Gastroesophageal sphincter (tissue), 4 donors: Measurements from ENCODE around the gene ITGB5. TPM values are rescaled to one million over a fixed set of nuclear protein-coding genes. Genes with fewer than 3 reads are reported as not detected.
A peak's percentile ranks its signal among the peaks of the same experiment; 100 is the strongest.

Experiments used
- ATAC-seq: fragments of 150-250 bp; one replicate; pipeline ENCODE4 v1.9.1; 2016; ENCODE audit warnings: mild to moderate bottlenecking, moderate library complexity
- H3K27ac ChIP-seq, 4 donors: fragments of 200-600 bp; sonication (generic) in 3 of 4; 1 replicate in 3 of 4; 2 replicates in 1 of 4; pipeline ENCODE4 v1.5.1; 2016 to 2019
- H3K27me3 ChIP-seq: fragments of 200-600 bp; sonication (generic); one replicate; pipeline ENCODE4 v1.5.1; 2019
- H3K36me3 ChIP-seq, 2 donors: fragments of 200-600 bp; sonication (generic); one replicate each; pipeline ENCODE4 v1.5.1; 2019; ENCODE audit warnings: control low read depth in 1 of 2
- H3K4me1 ChIP-seq, 3 donors: fragments of 200-600 bp; sonication (generic); 1 replicate in 2 of 3; 2 replicates in 1 of 3; pipeline ENCODE4 v1.5.1; 2016 to 2019; ENCODE audit warnings: control low read depth in 2 of 3
- H3K4me3 ChIP-seq, 2 donors: fragments of 200-600 bp; sonication (generic); one replicate each; pipeline ENCODE4 v1.5.1; 2019; ENCODE audit warnings: mild to moderate bottlenecking in 1 of 2, moderate library complexity in 1 of 2
- H3K9me3 ChIP-seq, 3 donors: fragments of 200-600 bp; sonication (generic); one replicate each; pipeline ENCODE4 v1.5.1; 2017 to 2019; ENCODE audit warnings: control low read depth in 2 of 3
- CTCF ChIP-seq, 4 experiments: fragments of 200-600 bp in 2 of 4; fragments of 450-650 bp in 2 of 4; sonication (generic) in 1 of 4; IDR thresholded peaks; one replicate each; pipeline ENCODE4 v1.5.1; 2017 to 2019; ENCODE audit warnings: antibody characterized with exemption in 4 of 4, mild to moderate bottlenecking in 2 of 4, moderate library complexity in 2 of 4
- EP300 ChIP-seq: sonication (generic); formaldehyde crosslinking; IDR thresholded peaks from one replicate; pipeline ENCODE4 v1.6.1; 2017; ENCODE audit warnings: antibody characterized with exemption, mild to moderate bottlenecking
- POLR2A ChIP-seq, 2 donors: fragments of 450-650 bp; IDR thresholded peaks; one replicate each; pipeline ENCODE4 v1.6.1; 2017; ENCODE audit warnings: antibody characterized with exemption in 2 of 2, mild to moderate bottlenecking in 2 of 2, moderate library complexity in 1 of 2
- POLR2AphosphoS5 ChIP-seq: sonication (generic); formaldehyde crosslinking; IDR thresholded peaks from one replicate; pipeline ENCODE4 v1.6.1; 2017; ENCODE audit warnings: antibody characterized with exemption
- WGBS, 2 donors: methylation state at CpG; one replicate each; pipeline ENCODE4 v1.1.5; 2018; ENCODE audit warnings: low coverage in 1 of 2; 5-methylcytosine and 5-hydroxymethylcytosine counted together
- total RNA-seq, 4 donors: library from RNA; depleted of rRNA; stranded (reverse); fragments of >200 nt; gene quantifications; one replicate each; pipeline ENCODE4 v1.1.0, GENCODE V29; 2016

The ITGB5 gene
- total RNA-seq, 4 donors from 2014 or later: 125 to 312 (median 151) TPM

GRCh38 chr3:124862006-124862405 lies 25.2 kb downstream of the ITGB5 start:
- no CpG with 5 or more reads among the region's 2 CpGs for WGBS, 2 donors
- Histone ChIP-seq H3K36me3 (peaks cover 0 to 15% of the 10 kb centered on the region in 2 donors), H3K4me1 (peaks cover 9 to 57% (median 10%) of the 10 kb centered on the region in 3 donors), H3K27ac (peak overlapping the region in 3 of 4 donors; percentile 30 to 59 (median 51)), H3K27me3 (no peaks in the 10 kb centered on the region), H3K4me3 (no peak overlapping the region), H3K9me3 (no peaks in the 10 kb centered on the region)
- ATAC-seq: no peak
- TF ChIP-seq CTCF (IDR thresholded peaks at IDR 0.05) (no peak), POLR2AphosphoS5 (no peak), EP300 (no peak), POLR2A (IDR thresholded peaks at IDR 0.05) (no peak)

DNA sequence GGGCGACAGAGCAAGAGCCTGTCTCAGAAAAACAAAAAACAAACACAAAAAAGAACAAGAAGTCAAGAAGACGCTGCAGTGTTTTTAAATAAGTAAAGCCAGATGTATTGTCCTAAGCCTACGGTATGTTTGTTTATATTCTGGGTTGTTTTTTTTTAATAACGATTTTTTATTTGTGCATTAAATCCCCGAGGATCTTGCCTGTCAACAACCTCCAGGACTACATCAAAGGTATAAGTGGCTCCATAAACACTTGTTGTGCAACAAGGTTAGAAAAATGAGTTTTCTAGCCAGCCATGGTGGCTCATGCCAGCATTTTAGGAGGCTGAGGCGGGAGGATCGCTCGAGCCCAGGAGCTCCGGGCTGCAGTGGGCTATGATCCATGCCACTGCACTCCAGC lies 26.1 kb downstream of the ITGB5 start:
- Histone ChIP-seq H3K4me1 (peaks cover 9 to 58% (median 10%) of the 10 kb centered on the region in 3 donors), H3K36me3 (peaks cover 0 to 9% of the 10 kb centered on the region in 2 donors), H3K4me3 (no peak overlapping the region), H3K9me3 (no peaks in the 10 kb centered on the region), H3K27me3 (no peaks in the 10 kb centered on the region), H3K27ac (peak overlapping the region; percentile 49 to 62 (median 56))
- ATAC-seq: no peak
- 65 to 77% methylated on average over 9 of the region's 9 CpGs for WGBS, 2 donors
- TF ChIP-seq POLR2AphosphoS5 (no peak), EP300 (no peak), CTCF (IDR thresholded peaks at IDR 0.05) (no peak), POLR2A (IDR thresholded peaks at IDR 0.05) (no peak)

GRCh38 chr3:124860599-124860998 lies 26.6 kb downstream of the ITGB5 start:
- peaks cover 0 to 10% of the 10 kb centered on the region in 2 donors for H3K36me3 ChIP-seq
- H3K9me3 ChIP-seq: no peaks in the 10 kb centered on the region
- no peak overlapping the region for H3K4me3 ChIP-seq
- WGBS, 2 donors: 42 to 44% methylated on average over 1 of the region's 1 CpG
- TF ChIP-seq EP300: no peak
- peak; percentile 92 for TF ChIP-seq POLR2AphosphoS5
- H3K27me3 ChIP-seq: no peaks in the 10 kb centered on the region
- peak; percentile 97 for ATAC-seq
- H3K4me1 ChIP-seq: peaks cover 9 to 58% (median 10%) of the 10 kb centered on the region in 3 donors
- peak overlapping the region; percentile 49 to 62 (median 56) for H3K27ac ChIP-seq

- Histone ChIP-seq H3K27me3 (no peaks in the 10 kb centered on the region), H3K4me3 (no peak overlapping the region), H3K27ac (peak overlapping the region in 3 of 4 donors; percentile 43 to 62 (median 51)), H3K36me3 (peaks cover 0 to 19% of the 10 kb centered on the region in 2 donors), H3K9me3 (no peaks in the 10 kb centered on the region), H3K4me1 (peaks cover 9 to 54% (median 10%) of the 10 kb centered on the region in 3 donors)
- TF ChIP-seq EP300 (no peak), POLR2AphosphoS5 (no peak), CTCF (IDR thresholded peaks at IDR 0.05) (no peak)
- ATAC-seq: no peak
- WGBS, 2 donors: 72 to 75% methylated on average over 2 of the region's 7 CpGs
Measured at GRCh38 chr3:124859025-124859424, 28.1 kb downstream of the ITGB5 start.

GRCh38 chr3:124858275-124858674 lies 28.9 kb downstream of the ITGB5 start:
- no peak overlapping the region for H3K4me3 ChIP-seq
- 47% methylated on average over 1 of the region's 1 CpG; no CpG with 5 or more reads in 1 of the 2 donors for WGBS, 2 donors
- peak overlapping the region in 2 of 4 donors; percentile 32 to 62 for H3K27ac ChIP-seq
- no peak for TF ChIP-seq POLR2A (IDR thresholded peaks at IDR 0.05)
- no peak for TF ChIP-seq POLR2AphosphoS5
- TF ChIP-seq CTCF (IDR thresholded peaks at IDR 0.05): no peak
- TF ChIP-seq EP300: no peak
- peaks cover 0 to 19% of the 10 kb centered on the region in 2 donors for H3K36me3 ChIP-seq
- no peak for ATAC-seq
- H3K4me1 ChIP-seq: peaks cover 9 to 50% (median 10%) of the 10 kb centered on the region in 3 donors
- H3K9me3 ChIP-seq: no peaks in the 10 kb centered on the region
- no peaks in the 10 kb centered on the region for H3K27me3 ChIP-seq
